Islet precursor cell (in vitro differentiated cells): Measurements from ENCODE around the gene INPP5F.
"Not testable (repeated sequence)": the region's sequence is repeated elsewhere in the genome, so short reads cannot be mapped to it uniquely, and the experiment has no call there.

Source experiments
- DNase-seq: peaks from one replicate; pipeline ENCODE4 v3.0.0-alpha.2; 2018

Gene INPP5F

GRCh38 chr10:119781498-119781897 lies 55.6 kb downstream of the INPP5F start:
- DNase-seq = no peak

- no peak for DNase-seq
Observed at GRCh38 chr10:119782981-119783664, 57.3 kb downstream of the INPP5F start.

GRCh38 chr10:119783665-119784027 lies 57.8 kb downstream of the INPP5F start:
- no peak for DNase-seq

GRCh38 chr10:119784340-119785067 lies 58.7 kb downstream of the INPP5F start:
- no peak for DNase-seq

GRCh38 chr10:119786117-119786769 lies 60.4 kb downstream of the INPP5F start:
- DNase-seq = peak; percentile 92

- DNase-seq = not testable (repeated sequence)
Observed at GRCh38 chr10:119795101-119795500, 69.3 kb downstream of the INPP5F start.

GRCh38 chr10:119796039-119796438 lies 70.2 kb downstream of the INPP5F start:
- DNase-seq = no peak

- DNase-seq = no peak
Observed at GRCh38 chr10:119801176-119801575, 75.3 kb downstream of the INPP5F start.

- no peak for DNase-seq
Observed at GRCh38 chr10:119801998-119802538, 76.2 kb downstream of the INPP5F start.

GRCh38 chr10:119803264-119803663 lies 77.4 kb downstream of the INPP5F start:
- no peak for DNase-seq

GRCh38 chr10:119805702-119806230 lies 79.9 kb downstream of the INPP5F start:
- DNase-seq = no peak

GRCh38 chr10:119806334-119807130 lies 80.7 kb downstream of the INPP5F start:
- no peak for DNase-seq

GRCh38 chr10:119807960-119808697 lies 82.3 kb downstream of the INPP5F start:
- DNase-seq = peak; percentile 80

GRCh38 chr10:119811122-119811521 lies 85.3 kb downstream of the INPP5F start:
- DNase-seq = no peak

- no peak for DNase-seq
Observed at GRCh38 chr10:119812684-119813083, 86.8 kb downstream of the INPP5F start.

GRCh38 chr10:119815671-119816070 lies 89.8 kb downstream of the INPP5F start:
- DNase-seq = no peak

- DNase-seq = peak; percentile 99
Observed at GRCh38 chr10:119817991-119818888, 92.4 kb downstream of the INPP5F start.

GRCh38 chr10:119818889-119819270 lies 93.0 kb downstream of the INPP5F start:
- DNase-seq = peak; percentile 61

GRCh38 chr10:119821182-119821581 lies 95.3 kb downstream of the INPP5F start:
- DNase-seq = no peak

GRCh38 chr10:119824299-119824698 lies 98.4 kb downstream of the INPP5F start:
- no peak for DNase-seq

GRCh38 chr10:119826771-119827170 lies 100.9 kb downstream of the INPP5F start:
- DNase-seq = no peak
